GM19238 (cell line): ENCODE data around the gene RIPOR3.
"Not testable (repeated sequence)": the region's sequence is repeated elsewhere in the genome, so short reads cannot be mapped to it uniquely, and the experiment has no call there.

Experiments
- DNase-seq: peaks from one replicate; pipeline ENCODE4 v3.0.0; 2011; ENCODE audit warnings: low spot score; ENCODE audit not compliant: insufficient read length

The RIPOR3 gene

GRCh38 chr20:50577175-50578018 is 113.9 kb downstream of the RIPOR3 start:
- no peak for DNase-seq

GRCh38 chr20:50575865-50576720 is 115.2 kb downstream of the RIPOR3 start:
- no peak for DNase-seq

DNA sequence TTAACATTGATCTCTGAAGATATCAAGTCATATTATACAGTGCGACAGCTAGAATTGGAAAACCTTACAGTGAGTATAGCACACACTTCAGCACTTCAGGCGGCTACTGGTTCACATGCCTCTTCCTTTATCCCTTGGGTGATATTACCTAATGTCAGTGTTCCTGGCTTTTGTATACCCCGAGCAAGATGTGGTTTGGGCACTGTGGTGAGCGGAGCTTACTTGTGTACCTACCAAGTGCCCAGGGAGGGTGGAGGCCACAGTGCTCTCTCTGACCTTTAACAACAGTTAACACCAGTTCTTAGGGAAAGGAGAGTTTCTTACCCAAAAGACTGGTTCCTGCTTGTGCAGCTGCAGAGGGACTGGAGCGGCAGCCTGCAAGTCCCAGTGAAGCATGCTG is 116.8 kb downstream of the RIPOR3 start:
- DNase-seq: no peak

GRCh38 chr20:50574108-50574507 is 117.2 kb downstream of the RIPOR3 start:
- DNase-seq: no peak

GRCh38 chr20:50572938-50573777 is 118.2 kb downstream of the RIPOR3 start:
- DNase-seq: no peak

DNA sequence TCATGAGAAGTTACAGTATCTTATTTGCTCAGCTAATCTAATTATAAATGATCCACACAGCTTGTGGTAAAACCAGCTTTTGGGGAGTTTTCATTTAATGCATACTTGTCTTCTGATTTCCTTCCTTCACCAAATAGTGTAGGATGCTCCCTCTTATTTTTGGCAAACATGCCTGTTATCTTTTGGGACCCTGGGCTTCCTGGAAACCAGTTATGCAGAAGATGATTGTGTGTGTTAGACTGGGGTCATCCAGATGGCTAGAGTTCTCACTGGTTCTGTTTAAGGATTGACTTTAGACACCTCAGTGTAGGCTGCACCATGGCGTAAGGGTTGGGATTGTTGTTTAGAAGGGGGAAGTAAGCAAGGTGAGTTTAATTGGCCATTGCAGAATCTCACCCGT is 119.9 kb downstream of the RIPOR3 start:
- no peak for DNase-seq

DNA sequence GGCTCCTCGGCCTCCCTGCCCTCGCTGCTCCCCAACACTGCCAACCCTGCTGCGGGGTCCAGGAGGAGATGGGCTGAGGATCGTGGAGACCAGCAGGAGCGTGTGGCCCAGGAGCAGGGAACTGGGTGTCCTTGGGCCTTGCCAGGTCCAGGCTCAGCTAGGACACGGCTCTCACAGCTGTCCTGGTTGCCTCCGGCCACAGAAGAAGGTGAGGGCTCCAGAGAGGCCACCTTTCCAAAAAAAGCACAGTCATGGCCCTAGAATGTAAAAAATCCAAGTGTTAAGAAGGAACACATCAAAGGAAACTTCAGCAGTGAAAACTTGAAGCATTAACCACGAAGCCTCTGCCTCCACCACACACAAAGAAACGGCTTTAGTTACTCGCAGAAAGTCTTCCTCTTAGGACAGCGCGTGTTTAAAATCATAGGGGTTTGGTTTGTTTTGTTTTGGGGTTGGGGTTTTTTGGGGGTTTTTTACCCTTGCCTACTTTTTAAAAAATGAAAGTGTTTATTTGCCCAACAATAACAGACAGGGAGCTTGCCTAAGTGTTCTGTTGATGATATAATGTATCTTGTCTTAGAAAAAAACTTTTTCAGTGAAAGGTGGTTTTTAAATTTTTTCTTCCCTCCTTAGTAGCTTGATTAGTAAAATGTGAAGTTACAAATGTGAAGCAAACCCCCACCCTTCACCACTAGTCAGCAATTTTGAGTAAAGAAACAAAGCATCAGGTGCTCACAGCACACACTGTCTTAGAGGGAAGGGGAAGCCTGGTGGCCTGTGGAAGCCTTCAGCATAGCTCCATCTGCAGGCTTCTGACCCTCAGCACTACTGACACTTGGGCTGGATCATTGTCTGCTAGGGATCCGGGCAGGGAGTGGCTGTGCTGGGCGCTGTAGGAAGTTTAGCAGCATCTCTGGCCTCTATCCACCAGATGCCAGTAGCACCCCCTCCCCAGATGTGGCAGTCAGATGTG is 121.2 kb downstream of the RIPOR3 start:
- DNase-seq: no peak

DNA sequence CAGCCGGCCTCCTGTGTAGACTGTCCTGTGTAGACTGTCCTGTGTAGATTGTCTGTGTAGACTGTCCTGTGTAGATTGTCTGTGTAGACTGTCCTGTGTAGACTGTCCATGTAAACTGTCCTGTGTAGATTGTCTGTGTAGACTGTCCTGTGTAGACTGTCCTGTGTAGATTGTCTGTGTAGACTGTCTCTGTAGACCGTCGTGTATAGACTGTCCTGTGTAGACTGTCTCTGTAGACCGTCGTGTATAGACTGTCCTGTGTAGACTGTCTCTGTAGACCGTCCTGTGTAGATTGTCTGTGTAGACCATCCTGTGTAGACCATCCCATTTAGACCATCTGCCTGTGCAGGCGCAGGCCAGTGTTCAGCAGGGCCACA is 121.9 kb downstream of the RIPOR3 start:
- not testable (repeated sequence) for DNase-seq

- no peak for DNase-seq
Observed at GRCh38 chr20:50568549-50568942, 122.8 kb downstream of the RIPOR3 start.

GRCh38 chr20:50567860-50568548 is 123.3 kb downstream of the RIPOR3 start:
- no peak for DNase-seq

DNA sequence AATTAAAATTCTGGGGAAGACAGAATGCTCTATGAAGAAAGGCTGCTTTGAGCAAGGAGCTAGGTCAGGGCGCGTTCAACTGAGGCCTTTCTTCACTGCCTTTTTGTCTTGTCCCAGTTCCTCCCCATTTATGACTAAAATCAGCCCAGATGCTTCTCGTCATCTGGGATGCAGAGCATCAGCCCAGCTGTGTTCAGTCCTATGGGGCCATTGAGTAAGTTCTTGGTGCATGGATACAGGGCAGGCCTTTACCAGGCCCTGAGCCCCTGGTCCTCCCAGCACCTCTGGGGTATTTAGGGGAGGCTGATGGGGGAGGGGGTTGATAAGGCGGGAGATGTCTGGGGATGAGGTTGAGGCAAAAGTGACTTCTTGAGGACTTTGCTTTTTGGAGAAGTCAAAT is 125.5 kb downstream of the RIPOR3 start:
- no peak for DNase-seq

DNA sequence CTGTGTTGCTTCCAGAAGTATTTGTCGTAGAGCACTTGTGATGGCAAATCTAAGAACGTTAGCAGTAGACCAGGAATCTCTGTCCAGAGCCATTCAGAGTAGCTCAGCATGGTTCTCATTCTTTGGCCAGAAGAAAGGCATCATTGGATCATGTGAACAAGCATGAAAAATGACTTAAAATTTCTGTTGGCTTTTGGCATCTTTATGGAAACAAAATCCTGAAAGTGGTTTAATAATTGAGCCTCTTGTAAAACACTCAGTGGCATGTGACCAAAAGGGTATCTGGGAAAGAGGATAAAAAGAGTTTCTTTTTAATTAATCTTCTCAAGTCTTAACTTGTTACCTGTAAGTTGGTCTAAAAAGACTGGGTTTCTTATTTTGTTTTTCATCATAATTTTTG is 126.0 kb downstream of the RIPOR3 start:
- no peak for DNase-seq

GRCh38 chr20:50563133-50563944 is 128.0 kb downstream of the RIPOR3 start:
- no peak for DNase-seq

GRCh38 chr20:50562262-50562701 is 129.1 kb downstream of the RIPOR3 start:
- DNase-seq: no peak

DNA sequence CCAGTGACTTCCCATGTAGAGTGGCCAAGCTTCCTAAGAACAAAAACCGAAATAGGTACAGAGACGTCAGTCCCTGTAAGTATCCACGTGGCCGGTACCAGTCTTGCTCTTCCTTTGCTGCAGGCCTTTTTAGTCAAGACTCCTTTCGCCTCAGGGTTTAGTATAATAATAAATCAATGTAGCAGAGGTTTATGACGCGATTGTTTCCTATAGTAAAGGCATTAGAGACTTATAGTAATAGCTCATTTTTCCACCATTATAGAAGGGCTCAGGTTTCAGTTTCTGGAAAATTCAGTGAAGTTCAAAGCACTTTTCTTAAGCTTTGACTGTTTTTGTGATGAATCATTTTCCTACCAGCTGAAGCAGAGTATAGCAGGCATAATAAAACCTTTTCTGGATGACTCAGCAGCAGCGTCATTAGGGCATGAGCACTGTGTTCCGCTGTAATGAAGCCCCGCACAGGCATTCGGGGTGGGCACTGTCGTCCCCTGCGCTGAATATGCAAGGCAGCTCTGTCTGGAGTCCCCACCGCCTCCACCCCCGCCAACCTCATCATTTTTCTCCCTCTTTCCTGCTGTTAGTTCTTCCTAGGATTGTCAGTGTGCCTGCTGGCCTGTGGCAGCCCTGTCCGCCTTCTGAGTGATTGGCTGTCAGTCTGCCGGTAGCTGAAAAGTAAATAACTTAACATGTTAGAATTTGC is 129.8 kb downstream of the RIPOR3 start:
- DNase-seq: no peak

DNA sequence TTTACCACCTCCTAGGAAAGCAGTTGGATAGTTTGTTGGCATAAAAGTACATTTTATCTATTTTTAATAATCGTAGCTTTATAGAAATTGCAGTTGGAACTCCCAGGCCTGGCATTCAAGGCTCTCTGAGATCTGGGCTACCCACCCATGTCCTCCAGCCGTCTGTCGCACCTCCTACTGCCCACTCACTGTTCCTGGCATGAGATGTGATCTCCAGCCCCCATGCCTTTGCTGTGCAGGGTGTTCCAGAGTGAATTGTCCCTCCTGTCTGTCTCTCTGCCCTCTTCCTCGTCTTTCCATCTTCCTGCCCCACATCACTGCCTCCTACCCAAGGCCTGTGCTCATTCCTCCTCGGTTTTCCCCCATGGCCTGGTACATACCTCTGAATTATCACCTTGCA is 130.5 kb downstream of the RIPOR3 start:
- DNase-seq: no peak

GRCh38 chr20:50559856-50560638 is 131.3 kb downstream of the RIPOR3 start:
- no peak for DNase-seq

- no peak for DNase-seq
Observed at GRCh38 chr20:50559149-50559548, 132.2 kb downstream of the RIPOR3 start.
